GOT3 (cell line): ENCODE results near the gene PXYLP1.
"Not testable (repeated sequence)": the region's sequence is repeated elsewhere in the genome, so short reads cannot be mapped to it uniquely, and the experiment has no call there.

Source experiments
- DNase-seq: peaks from one replicate; lab custom pipeline; 2025; ENCODE audit warnings: mixed read lengths; lab: John Stamatoyannopoulos, UW

Gene PXYLP1

GRCh38 chr3:141231101-141231951 is at the start of gene PXYLP1:
Gene PXYLP1 (plus strand): TSS chr3:141231825. CDS start chr3:141260176, 28,351 bp downstream.
- DNase-seq = peak; percentile 94

GRCh38 chr3:141183606-141184005 is 48.0 kb upstream of the PXYLP1 start:
- DNase-seq = no peak

GRCh38 chr3:141184430-141184829 is 47.2 kb upstream of the PXYLP1 start:
- DNase-seq = no peak

- no peak for DNase-seq
These were observed 40.4 kb upstream of the PXYLP1 start for GRCh38 chr3:141191097-141191749.

GRCh38 chr3:141192345-141192744 is 39.3 kb upstream of the PXYLP1 start:
- DNase-seq = peak; percentile 94

GRCh38 chr3:141193066-141193830 is 38.4 kb upstream of the PXYLP1 start:
- no peak for DNase-seq

- DNase-seq = no peak
These were observed 30.5 kb upstream of the PXYLP1 start for GRCh38 chr3:141201122-141201521.

GRCh38 chr3:141202682-141203081 is 28.9 kb upstream of the PXYLP1 start:
- DNase-seq = no peak

GRCh38 chr3:141203866-141204265 is 27.8 kb upstream of the PXYLP1 start:
- no peak for DNase-seq

GRCh38 chr3:141204343-141204742 is 27.3 kb upstream of the PXYLP1 start:
- no peak for DNase-seq

- not testable (repeated sequence) for DNase-seq
These were observed 20.3 kb upstream of the PXYLP1 start for GRCh38 chr3:141211306-141211705.

GRCh38 chr3:141212101-141212500 is 19.5 kb upstream of the PXYLP1 start:
- DNase-seq = no peak

GRCh38 chr3:141212555-141212954 is 19.1 kb upstream of the PXYLP1 start:
- no peak for DNase-seq

GRCh38 chr3:141216975-141217374 is 14.7 kb upstream of the PXYLP1 start:
- no peak for DNase-seq

- no peak for DNase-seq
These were observed 14.2 kb upstream of the PXYLP1 start for GRCh38 chr3:141217389-141217788.

GRCh38 chr3:141218162-141218835 is 13.3 kb upstream of the PXYLP1 start:
- no peak for DNase-seq

GRCh38 chr3:141218926-141219325 is 12.7 kb upstream of the PXYLP1 start:
- DNase-seq = no peak

- no peak for DNase-seq
These were observed 7.9 kb upstream of the PXYLP1 start for GRCh38 chr3:141223673-141224166.

- DNase-seq = no peak
These were observed 5.7 kb upstream of the PXYLP1 start for GRCh38 chr3:141225939-141226338.

GRCh38 chr3:141227216-141227615 is 4.4 kb upstream of the PXYLP1 start:
- no peak for DNase-seq

GRCh38 chr3:141227752-141228151 is 3.9 kb upstream of the PXYLP1 start:
- no peak for DNase-seq

GRCh38 chr3:141228395-141228794 is 3.2 kb upstream of the PXYLP1 start:
- DNase-seq = no peak
